ENCODE results near the gene LRP4.

DNA sequence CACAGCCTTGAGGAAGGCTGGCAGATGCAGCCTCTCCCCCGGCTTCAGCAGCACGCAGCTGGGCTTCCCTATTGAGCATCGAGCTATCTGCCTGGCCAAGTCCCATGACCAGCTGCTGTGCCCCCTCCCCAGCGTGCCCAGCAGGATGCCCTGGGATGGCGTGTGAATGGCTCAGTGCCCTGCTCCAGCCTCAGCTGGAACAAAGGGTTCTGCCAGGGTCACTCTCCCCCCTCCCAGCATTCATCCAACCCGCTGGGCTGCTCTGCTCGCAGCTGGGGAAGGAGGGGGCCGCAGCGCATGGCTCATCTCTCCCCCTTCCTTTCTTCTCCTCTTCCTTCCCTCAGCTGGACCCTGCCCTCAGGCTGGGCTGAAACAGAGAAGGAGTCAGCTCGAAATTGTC, 14.5 kb downstream of the LRP4 start:
- TF ChIP-seq CTCF (conservative IDR thresholded peaks at IDR 0.05) (no peak), EZH2 (IDR thresholded peaks at IDR 0.05; ENCODE audit: low read depth) (no peak)

Measured in PC-9 (cell line).